Colonic mucosa (tissue), 4 donors: ENCODE measurements around the gene DNAJB11. TPM values are rescaled to one million over a fixed set of nuclear protein-coding genes. Genes with fewer than 3 reads are reported as not detected.

Experiments used
- DNase-seq: peaks from one replicate; pipeline ENCODE4 v3.0.0-alpha.2; 2020
- H3K27ac ChIP-seq: fragments of 200-600 bp; one replicate; pipeline ENCODE4 v1.8.0; 2021
- H3K27me3 ChIP-seq: fragments of 200-600 bp; one replicate; pipeline ENCODE4 v1.8.0; 2021
- H3K36me3 ChIP-seq: fragments of 200-600 bp; one replicate; pipeline ENCODE4 v1.8.0; 2021
- H3K4me1 ChIP-seq: fragments of 200-600 bp; one replicate; pipeline ENCODE4 v1.8.0; 2021; ENCODE audit warnings: mild to moderate bottlenecking
- H3K4me3 ChIP-seq: fragments of 200-600 bp; one replicate; pipeline ENCODE4 v1.8.0; 2021
- H3K9ac ChIP-seq, 2 donors: one replicate each; pipeline ENCODE4 v1.7.0; 2013; ENCODE audit warnings: control low read depth in 2 of 2, low read depth in 2 of 2, low read length in 2 of 2
- H3K9me3 ChIP-seq: fragments of 200-600 bp; one replicate; pipeline ENCODE4 v1.8.0; 2021
- intact Hi-C: fragments of 100-400 bp; cut with DNase I; formaldehyde crosslinking; loops from one replicate; pipeline ENCODE4 v1.14.1; 2022
- total RNA-seq, 2 donors: library from RNA; stranded (reverse); fragmentation: NEBNext Ultra II Directional in 1 of 2; extraction: Animal tissue kit (Norgen Biotek cat#: 25700) in 1 of 2; gene quantifications; one replicate each; pipeline ENCODE4 v1.2.1, GENCODE V29; 2021
- TF ChIP-seq, protein P1 (sequence below): fragments of 200-600 bp; IDR thresholded peaks from one replicate; pipeline ENCODE4 v1.8.0; 2022; ENCODE audit warnings: antibody characterized with exemption, mild to moderate bottlenecking
- donor health status: healthy.
- donor health status: DM: no; HTN: no; CAD: no.
- donor health status: DM: no; HTN: no; CAD: no.

DNAJB11 gene
- total RNA-seq, 2 donors from 2014 or later: 54.7 to 72.5 TPM

DNA sequence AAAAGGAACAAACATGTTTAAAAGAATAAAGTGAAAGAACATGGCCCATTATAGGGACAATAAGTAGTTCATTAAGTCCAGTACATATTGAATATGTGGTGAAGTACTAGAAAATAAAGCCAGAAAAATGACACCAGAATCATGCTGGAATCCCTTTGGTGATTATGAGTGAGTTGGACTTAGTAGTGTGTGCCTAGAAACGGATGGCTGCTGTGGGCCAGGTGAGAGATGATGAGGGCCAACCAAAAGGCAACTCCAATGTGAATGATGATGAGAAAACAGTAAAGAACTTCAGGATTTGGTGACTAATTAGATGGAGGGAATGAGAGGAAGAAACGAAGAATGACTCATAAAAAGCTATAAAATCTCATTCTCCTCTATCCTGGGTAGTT lies 29.7 kb upstream of the DNAJB11 start:
- no peak overlapping the region for H3K4me3 ChIP-seq
- intact Hi-C loops: loop anchor here (2.0 kb wide), 1 partner anchor 280 kb away; no protein-coding TSS in a partner anchor
- no peaks in the 10 kb centered on the region for H3K36me3 ChIP-seq
- H3K4me1 ChIP-seq: no peaks in the 10 kb centered on the region
- no peak overlapping the region for H3K27ac ChIP-seq
- no peak overlapping the region for H3K9ac ChIP-seq
- DNase-seq: no peak
- H3K9me3 ChIP-seq: no peaks in the 10 kb centered on the region
- TF ChIP-seq, protein P1, sequence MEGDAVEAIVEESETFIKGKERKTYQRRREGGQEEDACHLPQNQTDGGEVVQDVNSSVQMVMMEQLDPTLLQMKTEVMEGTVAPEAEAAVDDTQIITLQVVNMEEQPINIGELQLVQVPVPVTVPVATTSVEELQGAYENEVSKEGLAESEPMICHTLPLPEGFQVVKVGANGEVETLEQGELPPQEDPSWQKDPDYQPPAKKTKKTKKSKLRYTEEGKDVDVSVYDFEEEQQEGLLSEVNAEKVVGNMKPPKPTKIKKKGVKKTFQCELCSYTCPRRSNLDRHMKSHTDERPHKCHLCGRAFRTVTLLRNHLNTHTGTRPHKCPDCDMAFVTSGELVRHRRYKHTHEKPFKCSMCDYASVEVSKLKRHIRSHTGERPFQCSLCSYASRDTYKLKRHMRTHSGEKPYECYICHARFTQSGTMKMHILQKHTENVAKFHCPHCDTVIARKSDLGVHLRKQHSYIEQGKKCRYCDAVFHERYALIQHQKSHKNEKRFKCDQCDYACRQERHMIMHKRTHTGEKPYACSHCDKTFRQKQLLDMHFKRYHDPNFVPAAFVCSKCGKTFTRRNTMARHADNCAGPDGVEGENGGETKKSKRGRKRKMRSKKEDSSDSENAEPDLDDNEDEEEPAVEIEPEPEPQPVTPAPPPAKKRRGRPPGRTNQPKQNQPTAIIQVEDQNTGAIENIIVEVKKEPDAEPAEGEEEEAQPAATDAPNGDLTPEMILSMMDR: no peak
- no peaks in the 10 kb centered on the region for H3K27me3 ChIP-seq

DNA sequence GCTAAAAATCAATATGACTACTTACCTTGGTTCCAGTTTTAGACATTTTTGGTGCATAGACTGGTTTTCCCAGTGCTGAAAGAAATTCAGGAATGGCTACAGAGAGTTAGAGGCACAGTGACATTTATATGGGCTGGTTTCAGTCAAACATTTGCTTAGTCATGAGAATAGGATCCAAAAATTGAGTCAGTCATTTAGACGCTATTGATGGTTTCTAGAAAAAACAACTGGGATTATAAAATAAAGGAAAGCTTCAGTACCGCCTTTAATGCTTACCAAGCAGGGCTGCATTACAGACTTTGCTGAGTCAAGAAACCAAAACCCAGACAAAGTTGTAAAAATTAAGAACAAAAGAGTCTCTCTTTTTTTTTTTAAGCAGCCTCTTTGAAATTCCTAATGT lies 26.2 kb upstream of the DNAJB11 start, which contains the start of gene CRYGS:
Gene CRYGS, minus strand, starts transcription at position 100 of the 400 bp plus-strand sequence. Its CDS starts 54 bp downstream, at position 46.
- H3K4me1 ChIP-seq: no peaks in the 10 kb centered on the region
- no peaks in the 10 kb centered on the region for H3K36me3 ChIP-seq
- H3K9ac ChIP-seq: no peak within 1 kb of the TSS
- DNase-seq: no peak
- no peaks in the 10 kb centered on the region for H3K9me3 ChIP-seq
- H3K27ac ChIP-seq: no peak within 1 kb of the TSS
- no peaks in the 10 kb centered on the region for H3K27me3 ChIP-seq
- TF ChIP-seq, protein P1: no peak
- H3K4me3 ChIP-seq: no peak within 1 kb of the TSS
- intact Hi-C loops: no loop called here

DNA sequence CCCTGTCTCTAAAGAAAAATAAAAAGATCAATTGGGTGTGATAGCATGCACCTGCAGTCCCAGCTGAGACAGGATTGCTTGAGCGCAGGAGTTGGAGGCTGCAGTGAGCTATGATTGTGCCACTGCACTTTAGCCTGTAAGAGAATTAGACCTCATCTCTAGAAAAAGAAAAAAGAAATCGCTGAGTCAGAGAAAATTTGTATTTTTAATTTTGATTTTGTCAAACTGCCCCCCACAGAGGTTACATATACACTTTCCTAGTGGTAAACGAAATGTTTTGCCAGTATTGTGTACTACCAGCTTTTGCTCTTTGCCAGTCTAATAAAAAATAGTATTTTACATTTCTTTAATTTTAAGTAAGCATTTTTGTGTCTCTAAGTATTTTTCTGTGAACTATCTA lies 21.0 kb upstream of the DNAJB11 start:
- no peaks in the 10 kb centered on the region for H3K4me1 ChIP-seq
- H3K27ac ChIP-seq: no peak overlapping the region
- no peaks in the 10 kb centered on the region for H3K9me3 ChIP-seq
- no peak overlapping the region for H3K9ac ChIP-seq
- intact Hi-C loops: no loop called here
- no peak for DNase-seq
- no peaks in the 10 kb centered on the region for H3K36me3 ChIP-seq
- H3K4me3 ChIP-seq: no peak overlapping the region
- TF ChIP-seq, protein P1: no peak
- H3K27me3 ChIP-seq: no peaks in the 10 kb centered on the region

DNA sequence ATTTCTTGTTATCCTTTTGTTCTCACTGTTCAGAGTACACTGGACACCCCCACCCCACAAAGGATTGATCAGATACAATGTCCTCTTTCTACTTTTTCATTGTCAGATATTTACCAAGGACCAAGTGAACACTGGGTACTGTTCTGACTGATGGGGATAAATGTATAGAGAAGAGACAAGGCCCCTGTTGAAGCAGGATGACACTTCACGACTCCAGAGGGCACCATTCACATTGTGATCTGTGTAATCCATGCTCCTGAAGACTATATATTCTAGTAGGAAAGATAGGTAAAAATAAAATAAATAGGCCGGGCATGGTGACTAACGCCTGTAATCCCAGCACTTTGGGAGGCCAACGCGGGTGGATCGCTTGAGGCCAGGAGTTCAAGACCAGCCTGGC lies 19.1 kb upstream of the DNAJB11 start:
- H3K4me3 ChIP-seq: no peak overlapping the region
- TF ChIP-seq, protein P1: no peak
- H3K9ac ChIP-seq: no peak overlapping the region
- H3K9me3 ChIP-seq: no peaks in the 10 kb centered on the region
- H3K27me3 ChIP-seq: no peaks in the 10 kb centered on the region
- no peaks in the 10 kb centered on the region for H3K36me3 ChIP-seq
- DNase-seq: no peak
- no peaks in the 10 kb centered on the region for H3K4me1 ChIP-seq
- H3K27ac ChIP-seq: no peak overlapping the region
- intact Hi-C loops: no loop called here

DNA sequence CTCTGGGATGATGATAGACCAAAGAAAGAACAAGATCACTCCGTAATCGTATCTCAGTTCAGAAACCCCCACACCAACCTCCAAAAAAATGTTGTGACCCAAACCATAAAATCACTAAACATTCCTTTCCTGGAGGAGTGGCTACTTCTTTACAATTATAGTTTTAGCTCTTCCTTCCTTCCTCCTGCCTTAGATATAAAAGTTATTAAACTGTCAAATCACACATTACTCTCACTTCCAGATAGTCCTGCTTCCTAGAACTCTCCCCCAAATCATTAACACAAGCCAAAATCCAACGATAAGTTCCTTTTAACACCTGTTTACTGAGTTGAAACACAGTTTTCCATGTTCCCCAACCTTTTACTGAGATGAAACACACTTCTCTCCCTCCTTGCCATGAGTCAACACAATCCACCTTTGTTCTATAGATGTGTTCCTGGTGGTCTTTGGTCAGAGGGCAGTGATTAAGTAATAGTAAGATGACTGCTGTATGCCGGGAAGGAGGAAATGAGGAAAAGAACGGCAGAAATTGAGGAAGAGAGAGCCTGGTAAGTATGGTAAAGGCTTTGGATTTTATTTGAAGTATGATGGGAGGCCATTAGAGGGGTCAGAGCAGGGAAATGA lies 18.0 kb upstream of the DNAJB11 start:
- Histone ChIP-seq H3K9ac (no peak overlapping the region), H3K4me1 (no peaks in the 10 kb centered on the region), H3K9me3 (no peaks in the 10 kb centered on the region), H3K27me3 (no peaks in the 10 kb centered on the region), H3K36me3 (no peaks in the 10 kb centered on the region), H3K27ac (no peak overlapping the region), H3K4me3 (no peak overlapping the region)
- intact Hi-C loops: no loop called here
- no peak for DNase-seq
- TF ChIP-seq, protein P1: no peak
